WTC11 (cell line): ENCODE results near the gene ASZ1. TPM values are rescaled to one million over a fixed set of nuclear protein-coding genes. Genes with fewer than 3 reads are reported as not detected.

Source experiments
- ATAC-seq: fragments of 200-7000 bp; cut with Tn5 transposase; 2 replicates; pipeline ENCODE4 v1.10.0; 2021; ENCODE audit warnings: mild to moderate bottlenecking, moderate library complexity
- CTCF ChIA-PET: fragments of 300-600 bp; sonication (Branson Sonifier 250); formaldehyde crosslinking; loops from one replicate; lab custom pipeline; 2021; ENCODE audit warnings: antibody characterized with exemption; lab: Charles Lee
- POLR2A ChIA-PET: fragments of 350-600 bp; sonication (Branson Sonifier 250); formaldehyde crosslinking; loops from one replicate; lab custom pipeline; 2021; ENCODE audit warnings: antibody characterized with exemption; lab: Charles Lee
- DNase-seq: peaks from one replicate; pipeline ENCODE4 v3.0.0; 2021; ENCODE audit warnings: low spot score
- H3K27ac Mint-ChIP-seq: 2 replicates; pipeline ENCODE4 v1.8.0; 2021; ENCODE audit warnings: mixed read lengths
- H3K27me3 Mint-ChIP-seq: 2 replicates; pipeline ENCODE4 v1.8.0; 2021; ENCODE audit warnings: low read depth, mild to moderate bottlenecking, moderate library complexity, mixed read lengths
- H3K36me3 Mint-ChIP-seq: 2 replicates; pipeline ENCODE4 v1.8.0; 2021; ENCODE audit warnings: mixed read lengths
- H3K4me1 Mint-ChIP-seq: 2 replicates; pipeline ENCODE4 v1.8.0; 2022; ENCODE audit warnings: mixed read lengths
- H3K4me3 Mint-ChIP-seq: 2 replicates; pipeline ENCODE4 v1.8.0; 2021; ENCODE audit warnings: mild to moderate bottlenecking, moderate library complexity, mixed read lengths
- H3K9me3 Mint-ChIP-seq: 2 replicates; pipeline ENCODE4 v1.8.0; 2021; ENCODE audit warnings: mixed read lengths
- ATF1 ChIP-seq: sonication (generic); formaldehyde crosslinking; IDR thresholded peaks from 2 replicates; pipeline ENCODE4 v1.8.1; 2023; ENCODE audit warnings: mild to moderate bottlenecking, moderate library complexity, missing genetic modification reagents
- ATF6 ChIP-seq: sonication (generic); formaldehyde crosslinking; IDR thresholded peaks from 2 replicates; pipeline ENCODE4 v1.8.1; 2023; ENCODE audit warnings: mild to moderate bottlenecking, missing genetic modification reagents
- CREM ChIP-seq: sonication (generic); formaldehyde crosslinking; IDR thresholded peaks from 2 replicates; pipeline ENCODE4 v1.8.1; 2022; ENCODE audit warnings: mild to moderate bottlenecking, missing genetic modification reagents, moderate library complexity
- FOXP1 ChIP-seq: sonication (generic); formaldehyde crosslinking; IDR thresholded peaks from 2 replicates; pipeline ENCODE4 v1.8.0; 2022; ENCODE audit warnings: missing genetic modification reagents, mild to moderate bottlenecking, moderate library complexity, borderline replicate concordance
- GTF2I ChIP-seq: fragments of 250-450 bp; sonication (Bioruptor Pico); conservative IDR thresholded peaks from 2 replicates; pipeline ENCODE4 v1.4.0; 2021; ENCODE audit warnings: mild to moderate bottlenecking
- NFATC4 ChIP-seq: fragments of 250-450 bp; sonication (Bioruptor Pico); IDR thresholded peaks from 2 replicates; pipeline ENCODE4 v1.9.0; 2021; ENCODE audit warnings: mild to moderate bottlenecking
- PRDM15 ChIP-seq: sonication (generic); formaldehyde crosslinking; IDR thresholded peaks from 2 replicates; pipeline ENCODE4 v1.8.0; 2022; ENCODE audit warnings: missing genetic modification reagents
- ZNF121 ChIP-seq: sonication (generic); formaldehyde crosslinking; IDR thresholded peaks from 2 replicates; pipeline ENCODE4 v1.8.0; 2023; ENCODE audit warnings: missing genetic modification reagents
- ZNF219 ChIP-seq: sonication (generic); formaldehyde crosslinking; IDR thresholded peaks from 2 replicates; pipeline ENCODE4 v1.8.0; 2023; ENCODE audit warnings: missing genetic modification reagents, mild to moderate bottlenecking, borderline replicate concordance
- ZNF263 ChIP-seq: sonication (generic); formaldehyde crosslinking; IDR thresholded peaks from 2 replicates; pipeline ENCODE4 v1.8.1; 2022; ENCODE audit warnings: low read depth, mild to moderate bottlenecking, moderate library complexity, missing genetic modification reagents
- ZNF671 ChIP-seq: fragments of 250-450 bp; sonication (Bioruptor Pico); IDR thresholded peaks from 2 replicates; pipeline ENCODE4 v1.8.0; 2021; ENCODE audit warnings: mild to moderate bottlenecking
- total RNA-seq: library from RNA; stranded (reverse); gene quantifications from 3 replicates; pipeline ENCODE4 v1.2.3, GENCODE V29; 2021
- TF ChIP-seq, protein P1 (sequence below): sonication (generic); formaldehyde crosslinking; conservative IDR thresholded peaks from 2 replicates; pipeline ENCODE4 v1.8.1; 2023; ENCODE audit warnings: mild to moderate bottlenecking, low read depth, missing genetic modification reagents, moderate library complexity
- TF ChIP-seq, protein P2 (sequence below): fragments of 250-450 bp; sonication (Bioruptor Pico); IDR thresholded peaks from 2 replicates; pipeline ENCODE4 v1.9.0; 2021; ENCODE audit warnings: moderate library complexity, mild to moderate bottlenecking, inconsistent platforms, borderline replicate concordance
- TF ChIP-seq, protein P3 (sequence below): fragments of 250-450 bp; sonication (Bioruptor Pico); IDR thresholded peaks from 2 replicates; pipeline ENCODE4 v2.1.2; 2022; ENCODE audit warnings: mild to moderate bottlenecking, moderate library complexity

ASZ1 gene
- total RNA-seq, 1 experiment from 2014 or later = not detected

GRCh38 chr7:117323305-117323850 is 103.9 kb downstream of the ASZ1 start (continued):
- TF ChIP-seq PRDM15 (CRISPR knock-in tag) (no peak), NFATC4 (CRISPR knock-in tag) (no peak)
- TF ChIP-seq, protein P1, sequence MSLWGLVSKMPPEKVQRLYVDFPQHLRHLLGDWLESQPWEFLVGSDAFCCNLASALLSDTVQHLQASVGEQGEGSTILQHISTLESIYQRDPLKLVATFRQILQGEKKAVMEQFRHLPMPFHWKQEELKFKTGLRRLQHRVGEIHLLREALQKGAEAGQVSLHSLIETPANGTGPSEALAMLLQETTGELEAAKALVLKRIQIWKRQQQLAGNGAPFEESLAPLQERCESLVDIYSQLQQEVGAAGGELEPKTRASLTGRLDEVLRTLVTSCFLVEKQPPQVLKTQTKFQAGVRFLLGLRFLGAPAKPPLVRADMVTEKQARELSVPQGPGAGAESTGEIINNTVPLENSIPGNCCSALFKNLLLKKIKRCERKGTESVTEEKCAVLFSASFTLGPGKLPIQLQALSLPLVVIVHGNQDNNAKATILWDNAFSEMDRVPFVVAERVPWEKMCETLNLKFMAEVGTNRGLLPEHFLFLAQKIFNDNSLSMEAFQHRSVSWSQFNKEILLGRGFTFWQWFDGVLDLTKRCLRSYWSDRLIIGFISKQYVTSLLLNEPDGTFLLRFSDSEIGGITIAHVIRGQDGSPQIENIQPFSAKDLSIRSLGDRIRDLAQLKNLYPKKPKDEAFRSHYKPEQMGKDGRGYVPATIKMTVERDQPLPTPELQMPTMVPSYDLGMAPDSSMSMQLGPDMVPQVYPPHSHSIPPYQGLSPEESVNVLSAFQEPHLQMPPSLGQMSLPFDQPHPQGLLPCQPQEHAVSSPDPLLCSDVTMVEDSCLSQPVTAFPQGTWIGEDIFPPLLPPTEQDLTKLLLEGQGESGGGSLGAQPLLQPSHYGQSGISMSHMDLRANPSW (CRISPR knock-in tag) = no peak
- TF ChIP-seq, all 79 proteins: peak for 0

- no peak for TF ChIP-seq ZNF219 (CRISPR knock-in tag)
- TF ChIP-seq ZNF121 (CRISPR knock-in tag) = no peak
- no peak for TF ChIP-seq ZNF263 (CRISPR knock-in tag)
- TF ChIP-seq FOXP1 (CRISPR knock-in tag) = peak; percentile 53; the same call in 1 of the 2 replicates
- TF ChIP-seq CREM (CRISPR knock-in tag) = no peak
- TF ChIP-seq ZNF671 = no peak
- ATAC-seq (peak; percentile 6), DNase-seq (peak; percentile 21)
- H3K36me3 Mint-ChIP-seq = no peaks in the 10 kb centered on the region
- POLR2A ChIA-PET = no interaction called here
- no peak within 1 kb of the TSS for H3K27ac Mint-ChIP-seq
- H3K4me1 Mint-ChIP-seq = peaks cover 16% of the 10 kb centered on the region
- CTCF ChIA-PET = interaction anchor here (0.7 to 4.0 kb wide), 4 partner anchors 10 to 170 kb away, joined by 3 to 24 read pairs (median 3); no protein-coding TSS in a partner anchor
- H3K27me3 Mint-ChIP-seq = peaks cover 100% of the 10 kb centered on the region
- H3K9me3 Mint-ChIP-seq = peaks cover 4% of the 10 kb centered on the region
- H3K4me3 Mint-ChIP-seq = peak within 1 kb of the TSS; percentile 88
Measured at GRCh38 chr7:117322741-117323304, 104.5 kb downstream of the ASZ1 start, which contains the start of gene WNT2. WNT2 (minus strand) TSS chr7:117323058; CDS start chr7:117322989, 69 bp downstream.

GRCh38 chr7:117320523-117320922 is 106.8 kb downstream of the ASZ1 start:
- Mint-ChIP-seq H3K27ac (no peak overlapping the region), H3K4me3 (no peak overlapping the region), H3K27me3 (peaks cover 79% of the 10 kb centered on the region), H3K9me3 (no peaks in the 10 kb centered on the region)
- POLR2A ChIA-PET = no interaction called here
- CTCF ChIA-PET = no interaction called here
- ATAC-seq (no peak), DNase-seq (no peak)
- TF ChIP-seq, protein P2, sequence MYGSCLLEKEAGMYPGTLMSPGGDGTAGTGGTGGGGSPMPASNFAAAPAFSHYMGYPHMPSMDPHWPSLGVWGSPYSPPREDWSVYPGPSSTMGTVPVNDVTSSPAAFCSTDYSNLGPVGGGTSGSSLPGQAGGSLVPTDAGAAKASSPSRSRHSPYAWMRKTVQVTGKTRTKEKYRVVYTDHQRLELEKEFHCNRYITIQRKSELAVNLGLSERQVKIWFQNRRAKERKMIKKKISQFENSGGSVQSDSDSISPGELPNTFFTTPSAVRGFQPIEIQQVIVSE (CRISPR knock-in tag) = no peak
- no peak for TF ChIP-seq ATF6
- TF ChIP-seq, protein P3, sequence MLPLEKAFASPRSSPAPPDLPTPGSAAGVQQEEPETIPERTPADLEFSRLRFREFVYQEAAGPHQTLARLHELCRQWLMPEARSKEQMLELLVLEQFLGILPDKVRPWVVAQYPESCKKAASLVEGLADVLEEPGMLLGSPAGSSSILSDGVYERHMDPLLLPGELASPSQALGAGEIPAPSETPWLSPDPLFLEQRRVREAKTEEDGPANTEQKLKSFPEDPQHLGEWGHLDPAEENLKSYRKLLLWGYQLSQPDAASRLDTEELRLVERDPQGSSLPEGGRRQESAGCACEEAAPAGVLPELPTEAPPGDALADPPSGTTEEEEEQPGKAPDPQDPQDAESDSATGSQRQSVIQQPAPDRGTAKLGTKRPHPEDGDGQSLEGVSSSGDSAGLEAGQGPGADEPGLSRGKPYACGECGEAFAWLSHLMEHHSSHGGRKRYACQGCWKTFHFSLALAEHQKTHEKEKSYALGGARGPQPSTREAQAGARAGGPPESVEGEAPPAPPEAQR (CRISPR knock-in tag) = no peak
- no peak for TF ChIP-seq GTF2I
- no peak for TF ChIP-seq ATF1 (CRISPR knock-in tag)
- TF ChIP-seq, all 79 proteins: peak for 0
- Mint-ChIP-seq H3K36me3 (no peaks in the 10 kb centered on the region), H3K4me1 (peaks cover 16% of the 10 kb centered on the region)
